Smooth muscle cell (in vitro differentiated cells): ENCODE data around the gene DDX23. TPM values are rescaled to one million over a fixed set of nuclear protein-coding genes. Genes with fewer than 3 reads are reported as not detected.
A peak's percentile ranks its signal among the peaks of the same experiment; 100 is the strongest.

Experiments used
- DNase-seq: peaks from one replicate; lab custom pipeline; 2025; ENCODE audit not compliant: unreplicated experiment; lab: John Stamatoyannopoulos, UW
- H2AFZ ChIP-seq: fragments of 200-600 bp; sonication (generic); 2 replicates; pipeline ENCODE4 v1.6.0; 2016; ENCODE audit warnings: antibody characterized with exemption, low read depth, mild to moderate bottlenecking
- H3F3A ChIP-seq: fragments of 200-600 bp; sonication (generic); 2 replicates; pipeline ENCODE4 v1.6.0; 2017; ENCODE audit warnings: antibody characterized with exemption, low read depth
- H3K27ac ChIP-seq: fragments of 200-600 bp; sonication (generic); 2 replicates; pipeline ENCODE4 v1.5.1; 2016; ENCODE audit warnings: low read depth, mild to moderate bottlenecking
- H3K27me3 ChIP-seq: fragments of 200-600 bp; sonication (generic); 2 replicates; pipeline ENCODE4 v1.6.1; 2016; ENCODE audit warnings: low read depth, mild to moderate bottlenecking
- H3K36me3 ChIP-seq: fragments of 200-600 bp; sonication (generic); 2 replicates; pipeline ENCODE4 v1.5.1; 2016; ENCODE audit warnings: low read depth
- H3K4me1 ChIP-seq: fragments of 200-600 bp; sonication (generic); 2 replicates; pipeline ENCODE4 v1.5.1; 2016; ENCODE audit warnings: low read depth
- H3K4me2 ChIP-seq: fragments of 200-600 bp; sonication (generic); 2 replicates; pipeline ENCODE4 v1.6.0; 2016; ENCODE audit warnings: mild to moderate bottlenecking
- H3K4me3 ChIP-seq: fragments of 200-600 bp; sonication (generic); 2 replicates; pipeline ENCODE4 v1.5.1; 2016; ENCODE audit warnings: mild to moderate bottlenecking
- H3K79me2 ChIP-seq: fragments of 200-600 bp; sonication (generic); 2 replicates; pipeline ENCODE4 v1.6.0; 2016; ENCODE audit warnings: low read depth, mild to moderate bottlenecking
- H3K9ac ChIP-seq: fragments of 200-600 bp; sonication (generic); 2 replicates; pipeline ENCODE4 v1.6.0; 2016; ENCODE audit warnings: low read depth
- H3K9me3 ChIP-seq: fragments of 200-600 bp; sonication (generic); replicated peaks from 2 replicates; pipeline ENCODE4 v1.5.1; 2016; ENCODE audit warnings: low read depth
- H4K20me1 ChIP-seq: fragments of 200-600 bp; sonication (generic); 2 replicates; pipeline ENCODE4 v1.6.0; 2016; ENCODE audit warnings: low read depth
- CTCF ChIP-seq: fragments of 200-600 bp; sonication (generic); IDR thresholded peaks from 2 replicates; pipeline ENCODE4 v1.5.1; 2017; ENCODE audit warnings: borderline replicate concordance, mild to moderate bottlenecking, antibody characterized with exemption; ENCODE audit not compliant: insufficient read depth, poor library complexity, severe bottlenecking
- WGBS: methylation state at CpG from one replicate; pipeline ENCODE4 v1.1.7; 2016; ENCODE audit warnings: low lambda C conversion rate; 5-methylcytosine and 5-hydroxymethylcytosine counted together
- polyA plus RNA-seq: library from polyadenylated mRNA; unstranded; fragments of >200 nt; fragmentation: Nextera tagmentation; extraction: Ambion mirVana; gene quantifications from 2 replicates; pipeline ENCODE4 v1.2.1, GENCODE V29; 2016
- total RNA-seq: library from RNA; depleted of rRNA; stranded (reverse); fragments of >200 nt; gene quantifications from 2 replicates; pipeline ENCODE4 v1.2.3, GENCODE V29; 2014

Gene DDX23
- total and polyA plus RNA-seq, 2 experiments from 2014 or later = 41.6 to 51.7 TPM

GRCh38 chr12:48788854-48789775 lies 62.8 kb downstream of the DDX23 start, which contains the start of gene ADCY6:
Gene ADCY6 (minus strand): TSS chr12:48789089. CDS start chr12:48783434, 5,655 bp downstream.
- Histone ChIP-seq H3K79me2 (peaks cover 37% of the 10 kb centered on the region), H3K27me3 (no peaks in the 10 kb centered on the region), H4K20me1 (peaks cover 38% of the 10 kb centered on the region), H3K4me3 (peak within 1 kb of the TSS; percentile 96), H3K9ac (peak within 1 kb of the TSS; percentile 77), H3K27ac (no peak within 1 kb of the TSS), H3K9me3 (no peaks in the 10 kb centered on the region), H3F3A (no peaks in the 10 kb centered on the region), H3K4me1 (peaks cover 21% of the 10 kb centered on the region), H2AFZ (peak within 1 kb of the TSS; percentile 95), H3K36me3 (no peaks in the 10 kb centered on the region), H3K4me2 (peak within 1 kb of the TSS; percentile 97)
- peak; percentile 35 for DNase-seq
- TF ChIP-seq CTCF = no peak
- under 1% methylated on average over 13 of the region's 86 CpGs for WGBS

DNA sequence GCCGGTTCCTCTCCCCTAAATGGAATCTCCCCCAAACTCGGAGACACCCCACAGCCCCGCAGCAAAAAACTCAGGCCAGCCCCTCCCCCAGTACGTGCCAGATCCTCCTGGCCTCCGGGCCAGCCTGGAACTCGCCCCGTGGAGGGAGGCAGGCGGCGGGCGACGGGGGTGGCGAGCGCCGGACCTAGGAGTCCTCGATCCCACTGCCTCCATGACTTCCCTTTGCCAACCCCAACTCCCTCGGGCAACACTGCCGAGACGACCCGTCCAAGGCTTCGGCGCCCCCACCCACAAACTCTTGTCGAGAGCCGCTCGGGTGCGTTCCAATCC lies 63.5 kb downstream of the DDX23 start:
- no peak for DNase-seq
- H3F3A ChIP-seq = no peaks in the 10 kb centered on the region
- H3K9me3 ChIP-seq = no peaks in the 10 kb centered on the region
- no peak overlapping the region for H3K27ac ChIP-seq
- peak overlapping the region; percentile 71 for H3K9ac ChIP-seq
- no peaks in the 10 kb centered on the region for H3K27me3 ChIP-seq
- peaks cover 40% of the 10 kb centered on the region for H3K79me2 ChIP-seq
- peak overlapping the region; percentile 96 for H3K4me3 ChIP-seq
- H2AFZ ChIP-seq = peak overlapping the region; percentile 86
- peaks cover 21% of the 10 kb centered on the region for H3K4me1 ChIP-seq
- H3K4me2 ChIP-seq = peak overlapping the region; percentile 97
- H3K36me3 ChIP-seq = no peaks in the 10 kb centered on the region
- no peak for TF ChIP-seq CTCF
- WGBS = under 1% methylated on average over 18 of the region's 25 CpGs
- peaks cover 43% of the 10 kb centered on the region for H4K20me1 ChIP-seq

DNA sequence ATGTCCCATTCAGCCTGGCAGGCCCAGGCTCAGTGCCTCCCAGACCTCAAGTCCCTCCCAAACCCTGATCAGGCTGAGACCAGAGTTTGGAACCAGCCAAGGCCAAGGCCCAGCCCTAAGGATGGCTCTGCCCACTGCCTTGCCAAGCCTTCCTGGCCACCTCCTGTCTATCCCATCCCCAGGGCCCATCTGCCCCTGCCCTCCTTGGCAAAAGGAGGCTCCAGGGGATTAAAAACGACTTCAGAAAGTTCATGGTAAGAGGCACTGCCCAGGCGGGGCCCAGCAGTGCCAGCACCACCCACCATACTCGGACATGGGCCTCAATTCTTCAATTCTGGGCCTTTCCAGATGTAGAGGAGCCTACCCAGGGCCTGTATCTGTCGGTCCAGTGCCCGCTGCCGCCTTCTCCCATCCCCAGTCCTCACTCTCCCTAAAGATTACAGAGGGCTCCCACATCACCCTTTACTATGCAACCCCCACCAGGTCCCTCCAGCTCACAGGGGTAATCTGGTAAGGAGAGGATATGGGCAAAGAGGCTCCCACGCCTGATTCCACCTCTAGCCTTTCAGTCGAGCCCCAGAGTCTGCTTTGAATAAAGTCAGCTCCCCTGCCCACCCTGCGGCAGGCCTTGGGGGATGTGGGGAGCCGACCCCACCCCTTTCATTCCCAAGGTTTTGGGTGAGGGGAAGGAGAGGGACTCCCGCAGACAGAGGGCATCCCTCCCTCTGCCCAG lies 64.0 kb downstream of the DDX23 start:
- Histone ChIP-seq H3K9ac (peak overlapping the region; percentile 71), H3K27ac (no peak overlapping the region), H3K4me3 (peak overlapping the region; percentile 96), H3K9me3 (no peaks in the 10 kb centered on the region), H2AFZ (peak overlapping the region; percentile 86), H3K36me3 (no peaks in the 10 kb centered on the region), H3K4me2 (peak overlapping the region; percentile 97), H3F3A (no peaks in the 10 kb centered on the region), H3K27me3 (no peaks in the 10 kb centered on the region), H4K20me1 (peaks cover 48% of the 10 kb centered on the region), H3K79me2 (peaks cover 45% of the 10 kb centered on the region), H3K4me1 (peaks cover 21% of the 10 kb centered on the region)
- 22% methylated on average over 10 of the region's 11 CpGs for WGBS
- no peak for TF ChIP-seq CTCF
- DNase-seq = no peak
